Sciatic nerve (tissue), 2 donors: ENCODE results near the gene GFRA3. TPM values are rescaled to one million over a fixed set of nuclear protein-coding genes. Genes with fewer than 3 reads are reported as not detected.

Experiments
- ATAC-seq: fragments of 200-7000 bp; cut with Tn5 transposase; one replicate; pipeline ENCODE4 v1.9.1; 2020; ENCODE audit warnings: mild to moderate bottlenecking, moderate library complexity
- DNase-seq: peaks from one replicate; pipeline ENCODE4 v3.0.0-alpha.2; 2020; ENCODE audit warnings: low spot score
- intact Hi-C: fragments of 100-400 bp; cut with DNase I; formaldehyde crosslinking; loops from one replicate; pipeline ENCODE4 v1.14.2; 2022
- total RNA-seq: library from RNA; stranded (reverse); fragmentation: NEBNext Ultra II Directional; extraction: Animal tissue kit (Norgen Biotek cat#: 25700); gene quantifications from one replicate; pipeline ENCODE4 v1.2.1, GENCODE V29; 2021
- donor health status: DM: no; HTN: no; CAD: no.
- donor health status: DM: no; HTN: no; CAD: no.

The GFRA3 gene
- total RNA-seq, 1 donor from 2014 or later: 17.7 TPM

DNA sequence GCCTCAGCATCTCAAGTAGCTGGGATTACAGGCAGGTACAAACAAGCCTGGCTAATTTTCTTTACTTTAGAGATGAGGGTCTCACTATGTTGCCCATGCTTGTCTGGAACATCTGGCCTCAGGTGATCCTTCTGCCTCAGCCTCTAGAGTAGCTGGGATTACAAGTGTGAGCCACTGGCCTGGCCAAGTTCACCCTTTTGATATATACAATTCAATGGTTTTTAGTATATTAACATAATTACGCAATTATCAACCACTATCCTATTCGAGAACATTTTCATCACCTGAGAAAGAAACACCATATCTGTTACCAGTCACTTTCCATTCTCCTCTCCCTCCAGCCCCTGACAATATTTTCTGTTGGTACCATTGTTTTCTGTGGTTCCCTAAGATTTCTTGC lies 57.6 kb downstream of the GFRA3 start:
- no peak for ATAC-seq
- intact Hi-C loops: no loop called here
- no peak for DNase-seq

DNA sequence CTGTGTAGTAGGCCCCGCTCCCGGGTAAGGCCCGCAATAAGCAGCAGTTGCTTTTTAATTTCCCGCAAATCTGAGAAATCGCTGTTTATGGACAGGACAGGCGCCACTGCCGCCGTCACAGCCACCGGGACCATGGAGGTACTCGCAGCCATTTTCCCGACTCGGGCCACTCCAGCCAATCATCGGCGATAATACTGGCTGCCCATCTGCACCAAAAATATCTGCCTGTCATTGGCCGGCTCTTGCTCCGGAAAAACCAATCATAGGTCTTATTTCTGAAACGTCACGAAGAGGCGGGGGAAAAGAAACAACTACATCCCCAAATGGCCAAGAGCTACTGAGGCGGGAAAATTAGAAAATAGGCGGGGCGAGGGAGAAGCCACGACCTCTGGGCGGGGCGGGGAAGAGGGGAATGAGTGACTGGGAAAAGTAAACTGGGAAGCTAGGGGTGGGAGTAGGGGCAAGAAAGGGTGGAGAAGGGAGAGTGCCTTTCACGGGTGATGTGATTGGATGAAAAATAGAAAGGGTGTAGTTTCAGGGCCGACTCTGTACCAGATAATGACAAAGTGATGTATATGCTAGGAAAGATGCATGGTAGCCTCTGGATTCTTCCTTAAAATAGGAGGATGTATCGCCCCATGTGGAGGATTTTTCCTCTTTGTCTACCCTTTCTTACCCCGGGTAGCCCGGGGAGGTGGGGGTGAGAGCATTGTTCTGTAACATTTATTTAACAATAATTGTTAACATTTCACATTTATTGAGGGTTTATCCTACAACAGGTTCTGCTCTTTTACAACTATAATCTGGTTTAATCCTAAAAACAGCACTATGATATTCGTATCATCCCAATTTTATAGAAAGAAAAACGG lies 61.0 kb downstream of the GFRA3 start, which contains the start of gene CDC23:
CDC23 (minus strand) TSS at position 163 of the 869 bp plus-strand sequence; CDS start at position 152, 11 bp downstream.
- intact Hi-C loops: no loop called here
- DNase-seq (peak; percentile 93), ATAC-seq (peak; percentile 99)

DNA sequence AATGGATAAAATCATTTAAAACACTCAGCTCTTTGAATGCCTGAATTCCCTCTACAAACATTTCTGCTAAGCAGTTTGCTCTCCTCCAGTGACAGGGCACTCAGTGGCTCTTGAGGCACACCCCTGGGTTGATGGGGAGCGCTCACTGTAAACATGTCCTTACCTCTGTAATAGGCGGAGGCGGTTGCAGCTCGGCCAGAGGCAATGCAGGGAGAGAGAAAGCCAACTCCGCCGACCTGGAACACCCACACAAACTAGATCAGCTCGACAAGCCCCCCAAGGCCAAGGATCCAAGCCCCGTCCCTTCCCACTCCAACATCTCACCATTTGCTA lies 61.6 kb downstream of the GFRA3 start:
- ATAC-seq (peak; percentile 35), DNase-seq (no peak)
- intact Hi-C loops: no loop called here

DNA sequence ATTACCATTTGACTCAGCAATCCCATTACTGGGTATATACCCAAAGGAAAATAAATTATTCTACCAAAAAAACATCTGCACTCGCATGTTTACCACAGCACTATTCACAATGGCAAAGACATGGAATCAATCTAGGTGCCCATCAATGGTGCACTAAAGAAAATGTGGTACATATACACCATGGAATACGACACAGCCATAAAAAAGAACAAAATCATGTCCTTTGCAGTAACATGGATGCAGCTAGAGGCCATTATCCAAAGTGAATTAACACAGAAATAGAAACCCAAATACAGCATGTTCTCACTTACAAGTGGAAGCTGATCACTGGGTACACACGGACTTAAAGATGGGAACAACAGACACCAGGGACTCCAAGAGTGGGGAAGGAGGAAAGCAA lies 63.4 kb downstream of the GFRA3 start:
- intact Hi-C loops: no loop called here

More for the DNA sequence above, 63.4 kb downstream of the GFRA3 start:
- DNase-seq: no peak
- no peak for ATAC-seq

Other genes starting within 250 kb of the GFRA3 start
- gene FAM13B, start 241.5 kb downstream of the GFRA3 start, total RNA-seq: 82.4 TPM
- gene WNT8A, start 190.6 kb downstream of the GFRA3 start, total RNA-seq: not detected
- 3.7 TPM for gene NME5, start 135.2 kb downstream of the GFRA3 start, total RNA-seq
- 67.0 TPM for gene BRD8, start 96.0 kb downstream of the GFRA3 start, total RNA-seq
- gene KIF20A, start 95.5 kb downstream of the GFRA3 start, total RNA-seq: 0.67 TPM
- 22.9 TPM for gene CDC23, start 61.3 kb downstream of the GFRA3 start, total RNA-seq
- not detected for gene CDC25C, start 57.2 kb upstream of the GFRA3 start, total RNA-seq
- gene FAM53C, start 63.6 kb upstream of the GFRA3 start, total RNA-seq: 25.6 TPM
- 73.7 TPM for gene KDM3B, start 78.1 kb upstream of the GFRA3 start, total RNA-seq
- 5.3 TPM for gene REEP2, start 164.4 kb upstream of the GFRA3 start, total RNA-seq
- 137 TPM for gene EGR1, start 190.9 kb upstream of the GFRA3 start, total RNA-seq